ENCODE measurements around the gene LPP. TPM values are rescaled to one million over a fixed set of nuclear protein-coding genes. Genes with fewer than 3 reads are reported as not detected.

The LPP gene
- total RNA-seq, 1 donor from 2014 or later = 14.2 TPM

GRCh38 chr3:188111002-188111584, 42.9 kb upstream of the LPP start:
- DNase-seq (ENCODE audit: low read depth) (no peak), FAIRE-seq (no peak)
- Histone ChIP-seq H3K4me3 (ENCODE audit: low read depth, low read length) (no peak overlapping the region), H3K27me3 (ENCODE audit: control insufficient read depth, insufficient read depth, low read length) (peaks cover 1% of the 10 kb centered on the region), H3K36me3 (ENCODE audit: control insufficient read depth, insufficient read depth, low read length) (no peaks in the 10 kb centered on the region)
- TF ChIP-seq CTCF (IDR thresholded peaks at IDR 0.05; ENCODE audit: insufficient read depth, low read length, severe bottlenecking) = no peak

GRCh38 chr3:188113756-188114155, 40.2 kb upstream of the LPP start:
- no peaks in the 10 kb centered on the region for H3K36me3 ChIP-seq (ENCODE audit: control insufficient read depth, insufficient read depth, low read length)
- no peaks in the 10 kb centered on the region for H3K27me3 ChIP-seq (ENCODE audit: control insufficient read depth, insufficient read depth, low read length)
- DNase-seq (ENCODE audit: low read depth) (no peak), FAIRE-seq (no peak)
- H3K4me3 ChIP-seq (ENCODE audit: low read depth, low read length) = no peak overlapping the region
- no peak for TF ChIP-seq CTCF (IDR thresholded peaks at IDR 0.05; ENCODE audit: insufficient read depth, low read length, severe bottlenecking)

- no peak for DNase-seq (ENCODE audit: low read depth)
- H3K27me3 ChIP-seq (ENCODE audit: control insufficient read depth, insufficient read depth, low read length) = no peaks in the 10 kb centered on the region
- no peaks in the 10 kb centered on the region for H3K36me3 ChIP-seq (ENCODE audit: control insufficient read depth, insufficient read depth, low read length)
- no peak for TF ChIP-seq CTCF (IDR thresholded peaks at IDR 0.05; ENCODE audit: insufficient read depth, low read length, severe bottlenecking)
- no peak for FAIRE-seq
- no peak overlapping the region for H3K4me3 ChIP-seq (ENCODE audit: low read depth, low read length)
Observed at GRCh38 chr3:188119846-188120245, 34.1 kb upstream of the LPP start.

- Histone ChIP-seq H3K36me3 (ENCODE audit: control insufficient read depth, insufficient read depth, low read length) (no peaks in the 10 kb centered on the region), H3K27me3 (ENCODE audit: control insufficient read depth, insufficient read depth, low read length) (no peaks in the 10 kb centered on the region), H3K4me3 (ENCODE audit: low read depth, low read length) (no peak overlapping the region)
- no peak for TF ChIP-seq CTCF (IDR thresholded peaks at IDR 0.05; ENCODE audit: insufficient read depth, low read length, severe bottlenecking)
- FAIRE-seq (no peak), DNase-seq (ENCODE audit: low read depth) (no peak)
Observed at GRCh38 chr3:188122571-188123169, 31.3 kb upstream of the LPP start.

GRCh38 chr3:188123170-188123905, 30.6 kb upstream of the LPP start:
- no peak for FAIRE-seq
- DNase-seq (ENCODE audit: low read depth) = peak; percentile 14
- Histone ChIP-seq H3K4me3 (ENCODE audit: low read depth, low read length) (no peak overlapping the region), H3K36me3 (ENCODE audit: control insufficient read depth, insufficient read depth, low read length) (no peaks in the 10 kb centered on the region), H3K27me3 (ENCODE audit: control insufficient read depth, insufficient read depth, low read length) (no peaks in the 10 kb centered on the region)
- TF ChIP-seq CTCF (IDR thresholded peaks at IDR 0.05; ENCODE audit: insufficient read depth, low read length, severe bottlenecking) = no peak
